Neural progenitor cell (in vitro differentiated cells): ENCODE measurements around the gene CRYZL1. TPM values are rescaled to one million over a fixed set of nuclear protein-coding genes. Genes with fewer than 3 reads are reported as not detected.

ENCODE experiments used
- DNase-seq: peaks from one replicate; pipeline ENCODE4 v3.0.0-alpha.2; 2016; ENCODE audit warnings: low spot score
- H2AFZ ChIP-seq: fragments of 200-600 bp; sonication (generic); replicated peaks from 2 replicates; pipeline ENCODE4 v1.6.1; 2016; ENCODE audit warnings: antibody characterized with exemption
- H3F3A ChIP-seq: fragments of 200-600 bp; sonication (generic); 2 replicates; pipeline ENCODE4 v1.6.1; 2016; ENCODE audit warnings: antibody characterized with exemption, low read depth
- H3K27ac ChIP-seq: fragments of 200-600 bp; sonication (generic); 2 replicates; pipeline ENCODE4 v1.5.1; 2016; ENCODE audit warnings: mild to moderate bottlenecking
- H3K27me3 ChIP-seq: fragments of 200-600 bp; sonication (generic); 2 replicates; pipeline ENCODE4 v1.6.1; 2016; ENCODE audit warnings: mild to moderate bottlenecking, moderate library complexity
- H3K36me3 ChIP-seq: fragments of 200-600 bp; sonication (generic); 2 replicates; pipeline ENCODE4 v1.5.1; 2016
- H3K4me1 ChIP-seq: fragments of 200-600 bp; sonication (generic); 2 replicates; pipeline ENCODE4 v1.6.1; 2016; ENCODE audit warnings: mixed run types
- H3K4me2 ChIP-seq: fragments of 200-600 bp; sonication (generic); 2 replicates; pipeline ENCODE4 v1.6.1; 2016
- H3K4me3 ChIP-seq: fragments of 200-600 bp; sonication (generic); 2 replicates; pipeline ENCODE4 v1.5.1; 2016
- H3K79me2 ChIP-seq: fragments of 200-600 bp; sonication (generic); 2 replicates; pipeline ENCODE4 v1.6.1; 2016; ENCODE audit warnings: low read depth
- H3K9ac ChIP-seq: fragments of 200-600 bp; sonication (generic); 2 replicates; pipeline ENCODE4 v1.6.1; 2016
- H3K9me3 ChIP-seq: fragments of 200-600 bp; sonication (generic); 2 replicates; pipeline ENCODE4 v1.5.1; 2016; ENCODE audit warnings: low read depth
- H4K20me1 ChIP-seq: fragments of 200-600 bp; sonication (generic); 2 replicates; pipeline ENCODE4 v1.6.1; 2016; ENCODE audit warnings: low read depth
- H3K27ac Mint-ChIP-seq: 3 replicates; pipeline ENCODE4 v1.8.0; 2021; ENCODE audit warnings: mixed read lengths
- H3K27me3 Mint-ChIP-seq: 2 replicates; pipeline ENCODE4 v1.8.0; 2022; ENCODE audit warnings: low read depth, mild to moderate bottlenecking, inconsistent platforms, moderate library complexity, mixed read lengths; ENCODE audit not compliant: insufficient read depth
- H3K36me3 Mint-ChIP-seq: 3 replicates; pipeline ENCODE4 v1.8.0; 2021; ENCODE audit warnings: mixed read lengths
- H3K4me1 Mint-ChIP-seq: 3 replicates; pipeline ENCODE4 v1.8.0; 2021; ENCODE audit warnings: mixed read lengths
- H3K4me3 Mint-ChIP-seq: 3 replicates; pipeline ENCODE4 v1.8.0; 2021; ENCODE audit warnings: mild to moderate bottlenecking, moderate library complexity, mixed read lengths
- H3K9me3 Mint-ChIP-seq: 3 replicates; pipeline ENCODE4 v1.8.0; 2020; ENCODE audit warnings: mixed read lengths
- CTCF ChIP-seq: fragments of 200-600 bp; sonication (generic); IDR thresholded peaks from 2 replicates; pipeline ENCODE4 v1.5.1; 2017; ENCODE audit warnings: antibody characterized with exemption, mild to moderate bottlenecking
- EZH2 ChIP-seq: fragments of 200-600 bp; sonication (generic); IDR thresholded peaks from 2 replicates; pipeline ENCODE4 v1.6.1; 2017; ENCODE audit warnings: antibody characterized with exemption, mild to moderate bottlenecking, moderate library complexity
- EZH2phosphoT487 ChIP-seq: fragments of 200-600 bp; sonication (generic); IDR thresholded peaks from 2 replicates; pipeline ENCODE4 v1.6.1; 2017; ENCODE audit warnings: antibody characterized with exemption
- total RNA-seq: library from RNA; depleted of rRNA; stranded (reverse); fragments of >200 nt; gene quantifications from 2 replicates; pipeline ENCODE4 v1.2.3, GENCODE V29; 2015; ENCODE audit warnings: low replicate concordance

The CRYZL1 gene
- total RNA-seq, 1 donor from 2014 or later: 80.0 TPM

GRCh38 chr21:33651965-33652680, 10.6 kb upstream of the CRYZL1 start:
- no peak for DNase-seq
- H3K27me3 Mint-ChIP-seq: no peaks in the 10 kb centered on the region
- H3K4me3 Mint-ChIP-seq: no peak overlapping the region
- H3K27ac Mint-ChIP-seq: no peak overlapping the region
- Histone ChIP-seq H2AFZ (no peak overlapping the region), H3K4me2 (peak overlapping the region; percentile 3), H3K27ac (no peak overlapping the region), H4K20me1 (peaks cover 91% of the 10 kb centered on the region), H3K79me2 (peaks cover 100% of the 10 kb centered on the region), H3K36me3 (no peaks in the 10 kb centered on the region), H3K4me1 (peaks cover 19% of the 10 kb centered on the region), H3K9me3 (no peaks in the 10 kb centered on the region), H3K27me3 (no peaks in the 10 kb centered on the region), H3K4me3 (no peak overlapping the region), H3F3A (peaks cover 5% of the 10 kb centered on the region), H3K9ac (no peak overlapping the region)
- peaks cover 43% of the 10 kb centered on the region for H3K9me3 Mint-ChIP-seq
- TF ChIP-seq EZH2phosphoT487: no peak
- TF ChIP-seq CTCF: no peak
- TF ChIP-seq EZH2: no peak
- peaks cover 37% of the 10 kb centered on the region for H3K4me1 Mint-ChIP-seq
- peaks cover 62% of the 10 kb centered on the region for H3K36me3 Mint-ChIP-seq

GRCh38 chr21:33650929-33651509, 9.5 kb upstream of the CRYZL1 start:
- TF ChIP-seq EZH2: no peak
- TF ChIP-seq CTCF: no peak
- TF ChIP-seq EZH2phosphoT487: no peak
- Histone ChIP-seq H3K9me3 (no peaks in the 10 kb centered on the region), H3K27me3 (no peaks in the 10 kb centered on the region), H4K20me1 (peaks cover 91% of the 10 kb centered on the region), H3K9ac (no peak overlapping the region), H3K4me2 (peak overlapping the region; percentile 33), H3K79me2 (peaks cover 100% of the 10 kb centered on the region), H2AFZ (no peak overlapping the region), H3K4me1 (peaks cover 19% of the 10 kb centered on the region), H3K4me3 (no peak overlapping the region), H3F3A (peaks cover 5% of the 10 kb centered on the region), H3K27ac (no peak overlapping the region), H3K36me3 (no peaks in the 10 kb centered on the region)
- Mint-ChIP-seq H3K27ac (peak overlapping the region; percentile 6), H3K4me1 (peaks cover 37% of the 10 kb centered on the region), H3K4me3 (no peak overlapping the region), H3K9me3 (peaks cover 42% of the 10 kb centered on the region), H3K36me3 (peaks cover 57% of the 10 kb centered on the region), H3K27me3 (no peaks in the 10 kb centered on the region)
- DNase-seq: no peak

- H3K27me3 ChIP-seq: no peaks in the 10 kb centered on the region
- no peak for DNase-seq
- H4K20me1 ChIP-seq: peaks cover 91% of the 10 kb centered on the region
- peaks cover 100% of the 10 kb centered on the region for H3K79me2 ChIP-seq
- no peak overlapping the region for H3K27ac ChIP-seq
- peaks cover 5% of the 10 kb centered on the region for H3F3A ChIP-seq
- no peaks in the 10 kb centered on the region for H3K27me3 Mint-ChIP-seq
- H3K9ac ChIP-seq: no peak overlapping the region
- H3K36me3 Mint-ChIP-seq: peaks cover 52% of the 10 kb centered on the region
- H3K4me1 ChIP-seq: peaks cover 25% of the 10 kb centered on the region
- no peaks in the 10 kb centered on the region for H3K36me3 ChIP-seq
- no peak overlapping the region for H3K4me2 ChIP-seq
- H3K27ac Mint-ChIP-seq: no peak overlapping the region
- peaks cover 40% of the 10 kb centered on the region for H3K4me1 Mint-ChIP-seq
- H3K9me3 ChIP-seq: no peaks in the 10 kb centered on the region
- peaks cover 40% of the 10 kb centered on the region for H3K9me3 Mint-ChIP-seq
- H3K4me3 ChIP-seq: no peak overlapping the region
- TF ChIP-seq EZH2 (no peak), EZH2phosphoT487 (no peak), CTCF (no peak)
- H2AFZ ChIP-seq: no peak overlapping the region
- no peak overlapping the region for H3K4me3 Mint-ChIP-seq
Observed at GRCh38 chr21:33650230-33650629, 8.7 kb upstream of the CRYZL1 start.
